Hypothalamus (tissue), 51 donors: ENCODE measurements around the gene DLG4.

Experiments
- DNase-seq, 51 donors: peaks; one replicate each; lab custom pipeline; 2025; lab: John Stamatoyannopoulos, UW

Gene DLG4

DNA sequence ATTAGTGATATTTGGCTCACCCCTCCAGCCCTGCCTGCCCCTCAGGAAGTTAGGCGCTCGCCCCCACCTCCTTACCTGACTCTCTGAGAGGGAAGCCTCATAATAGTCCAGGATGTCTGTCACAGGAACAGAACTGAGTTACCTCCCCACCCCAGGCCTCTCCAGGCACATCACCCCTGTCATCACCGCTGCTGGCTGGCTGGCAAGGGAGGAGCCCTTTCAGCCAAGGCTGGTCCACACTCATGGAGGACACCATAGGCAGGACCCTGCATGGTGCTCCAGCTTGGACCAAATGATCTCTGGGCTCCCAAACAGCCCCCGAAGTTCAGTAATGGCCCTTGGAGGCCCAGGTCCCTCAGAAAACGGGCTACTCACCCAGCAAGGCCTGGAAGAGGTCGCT lies 1.5 kb downstream of the DLG4 start:
- DNase-seq = no peak

GRCh38 chr17:7217113-7217987 lies 2.3 kb downstream of the DLG4 start:
- peak in 25 of 51 donors; percentile 12 to 67 (median 39) for DNase-seq

DNA sequence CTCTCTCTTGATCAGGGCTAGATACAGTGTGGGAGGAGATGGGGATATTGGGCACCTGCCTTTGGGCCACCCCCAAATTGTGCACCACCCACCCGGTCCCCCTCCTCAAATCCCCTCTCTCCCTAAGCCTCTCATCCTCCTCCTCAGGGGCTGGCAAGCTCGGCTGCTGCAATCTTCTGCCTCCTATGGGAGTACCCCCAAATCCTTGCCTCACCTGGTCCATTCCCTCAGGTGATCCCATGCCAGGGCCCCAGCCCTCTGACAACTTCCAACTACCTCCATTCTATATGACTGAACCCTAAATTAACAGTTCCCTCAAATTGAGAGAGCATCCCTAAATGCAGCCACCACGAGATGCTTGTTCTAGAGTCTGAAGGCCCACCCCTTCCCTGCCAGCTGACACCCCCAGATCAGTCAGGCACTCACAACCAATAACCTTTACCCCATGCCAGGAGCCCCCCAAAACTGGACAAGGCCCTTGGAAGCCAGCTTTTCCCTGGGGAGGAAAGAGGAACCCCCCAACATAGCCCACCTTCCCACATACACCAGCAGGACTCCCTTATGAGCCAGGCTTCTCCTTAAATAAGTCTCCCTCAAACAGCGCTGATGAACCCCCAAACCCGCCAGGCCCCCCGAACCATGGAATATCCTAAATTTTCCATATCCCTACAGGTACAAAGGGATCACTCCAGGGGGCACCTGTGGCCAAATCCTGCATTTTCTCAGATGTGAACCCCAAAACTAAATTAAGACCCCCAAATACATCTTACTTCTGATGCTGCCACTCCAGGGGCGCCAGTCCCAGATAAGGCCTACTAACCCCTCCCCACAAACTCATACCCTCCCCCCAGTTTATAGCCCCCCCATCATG lies 3.2 kb downstream of the DLG4 start:
- DNase-seq = peak in 2 of 51 donors; percentile 11 to 19

DNA sequence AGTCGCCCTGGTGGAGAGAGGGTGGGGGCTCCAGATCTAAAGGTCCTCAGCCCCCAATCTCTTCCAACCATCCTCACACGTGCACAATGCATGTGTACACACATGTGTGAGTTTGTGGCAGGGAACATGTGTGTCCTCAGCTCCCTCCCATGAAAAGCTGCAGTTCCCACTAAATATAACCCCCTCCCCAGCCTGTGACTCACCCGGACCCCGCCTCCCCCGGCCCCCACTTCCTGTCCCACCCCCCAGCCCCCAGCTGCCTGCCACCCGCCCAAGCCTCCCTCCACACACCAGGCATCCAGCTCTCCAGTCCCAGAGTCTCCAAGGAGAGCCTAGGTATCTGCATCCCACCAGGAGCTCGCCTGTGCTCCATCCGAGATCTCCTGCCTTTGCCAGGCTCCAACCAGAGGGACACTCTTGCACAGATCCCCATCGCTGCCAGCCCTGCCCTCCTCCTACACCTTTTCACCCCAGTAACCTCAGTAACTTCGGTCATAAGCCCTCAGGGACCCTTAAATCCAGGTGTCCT lies 3.9 kb downstream of the DLG4 start:
- peak in 2 of 51 donors; percentile 13 to 14 for DNase-seq

DNA sequence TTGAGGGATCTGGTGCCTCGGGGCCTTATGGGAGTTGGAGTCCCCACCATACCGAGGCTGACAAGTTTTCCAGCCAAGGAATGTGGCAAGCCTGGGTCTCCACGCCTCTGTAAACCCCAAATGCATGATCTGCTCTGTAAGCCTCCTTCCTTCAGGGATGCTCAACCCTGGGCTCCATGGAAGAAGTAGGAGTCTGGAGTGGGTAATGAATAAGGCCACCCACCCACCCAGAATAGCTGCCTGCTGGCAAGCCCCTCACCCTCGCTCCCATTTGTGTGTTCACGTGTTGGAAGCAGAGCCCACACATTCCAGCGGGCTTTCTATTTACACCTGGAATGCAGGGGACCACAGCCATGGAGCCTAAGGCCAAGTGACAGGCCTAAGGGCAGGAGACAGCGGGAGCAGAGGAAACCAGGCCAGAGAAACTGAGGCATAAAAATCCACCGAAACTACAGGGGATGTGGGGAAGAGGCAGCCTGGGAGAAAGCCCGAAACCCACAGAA lies 4.4 kb downstream of the DLG4 start:
- DNase-seq = peak in 4 of 51 donors; percentile 52 to 87 (median 59)

DNA sequence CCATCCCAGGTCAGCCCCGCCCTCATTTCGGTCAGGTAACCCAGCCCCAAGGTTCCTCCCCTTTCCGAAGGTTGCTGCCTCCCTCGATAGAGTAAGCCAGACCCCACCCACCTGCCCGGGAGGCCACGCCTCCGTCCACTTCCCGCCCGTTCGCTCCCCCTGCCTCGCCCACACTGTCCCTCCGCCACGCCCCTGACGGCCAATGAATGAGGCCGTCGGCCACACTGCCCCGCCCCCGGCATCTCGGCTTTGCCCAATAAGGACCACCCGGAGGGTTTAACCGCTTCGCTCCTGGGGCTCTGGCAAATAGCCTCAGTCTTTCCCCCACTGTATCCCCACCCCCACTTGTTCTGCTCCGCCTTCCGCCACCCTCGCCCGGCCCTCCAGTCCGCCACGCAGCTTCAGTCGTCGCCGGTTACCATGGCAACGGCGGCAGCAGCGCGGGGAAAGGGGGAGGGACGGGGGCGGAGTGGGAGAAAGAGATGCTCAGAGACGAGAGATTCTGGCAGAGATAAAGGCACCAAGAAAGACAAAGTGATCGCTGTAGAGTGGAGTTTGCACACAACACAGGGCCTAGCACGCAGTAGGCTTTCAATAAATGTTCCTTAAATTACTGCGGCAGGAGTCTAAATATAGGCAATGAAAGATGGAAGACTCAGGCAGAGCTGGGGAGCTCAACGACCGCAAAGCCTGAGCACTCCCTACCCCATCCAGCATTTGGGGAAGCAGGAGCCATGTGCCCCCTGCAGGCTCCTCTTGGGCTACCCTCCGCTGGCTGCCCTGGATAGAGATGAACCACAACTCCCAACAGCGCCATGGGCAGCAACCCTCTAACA lies 5.1 kb downstream of the DLG4 start:
- peak; percentile 58 to 98 (median 95) for DNase-seq

DNA sequence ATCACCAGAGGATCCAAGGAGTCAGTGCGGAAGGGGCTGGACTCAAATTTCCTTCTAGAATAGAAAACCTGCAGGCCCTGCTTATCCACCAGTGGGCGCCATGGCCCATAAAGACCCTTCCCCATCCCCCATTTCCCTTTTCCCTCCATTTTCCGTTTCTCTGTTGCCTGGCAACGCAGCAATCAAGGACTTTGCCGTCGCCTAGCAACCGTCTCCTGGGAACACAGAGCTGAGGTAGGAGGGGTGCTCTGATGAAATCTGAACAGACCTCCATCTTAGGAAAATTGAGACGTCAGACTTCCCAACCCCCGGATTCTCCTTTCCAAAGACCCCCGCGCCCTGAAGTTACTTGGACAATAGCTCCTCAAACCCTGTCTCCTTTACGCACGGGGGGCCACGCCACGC lies 5.7 kb downstream of the DLG4 start:
- peak in 32 of 51 donors; percentile 56 to 90 (median 74) for DNase-seq

- no peak for DNase-seq
Measured at GRCh38 chr17:7211491-7212273, 8.0 kb downstream of the DLG4 start.

GRCh38 chr17:7208754-7209460 lies 10.7 kb downstream of the DLG4 start:
- DNase-seq = no peak

DNA sequence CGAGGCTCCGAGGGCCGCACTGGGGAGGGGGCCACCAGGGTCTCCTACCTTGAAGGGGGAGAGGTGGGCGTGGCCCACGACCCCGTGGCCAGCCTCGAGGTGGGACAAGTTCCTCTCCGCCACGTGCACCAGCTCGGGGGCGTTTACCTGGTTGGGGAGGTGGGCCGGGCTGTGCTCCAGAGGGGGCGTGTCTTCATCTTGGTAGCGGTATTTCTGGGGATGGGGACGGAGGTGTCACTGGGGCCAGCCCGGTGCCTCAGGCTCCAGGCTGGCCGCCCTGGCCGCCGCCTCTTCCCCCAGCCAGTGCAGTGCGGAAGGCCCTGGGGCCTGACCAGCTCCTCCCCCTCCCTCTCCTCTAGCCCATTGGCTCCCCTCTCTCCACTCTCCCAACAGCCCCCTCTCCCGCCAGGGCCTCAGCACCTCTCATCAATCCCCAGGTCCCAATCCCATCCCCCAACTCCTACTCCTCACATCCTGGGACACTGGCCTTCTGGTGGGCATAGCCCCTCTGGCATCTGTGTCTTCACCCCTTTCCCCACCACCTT lies 11.5 kb downstream of the DLG4 start:
- no peak for DNase-seq

- DNase-seq = no peak
Measured at GRCh38 chr17:7207120-7208001, 12.3 kb downstream of the DLG4 start.

DNA sequence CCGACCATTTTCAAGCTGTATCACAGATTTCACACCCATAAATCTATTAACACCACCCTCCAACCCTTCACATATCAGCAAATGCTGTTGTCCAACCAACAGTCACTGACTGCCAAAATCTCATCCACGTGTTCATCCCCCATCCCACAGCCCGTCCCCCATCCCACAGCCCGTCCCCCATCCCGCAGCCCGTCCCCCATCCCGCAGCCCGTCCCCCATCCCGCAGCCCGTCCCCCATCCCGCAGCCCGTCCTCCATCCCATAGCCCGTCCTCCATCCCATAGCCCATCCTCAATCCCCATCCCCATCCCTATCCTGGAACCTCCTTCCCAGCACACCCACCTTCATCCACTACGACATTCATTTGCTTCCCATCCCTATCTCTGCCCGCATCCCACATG lies 14.1 kb downstream of the DLG4 start:
- no peak for DNase-seq

DNA sequence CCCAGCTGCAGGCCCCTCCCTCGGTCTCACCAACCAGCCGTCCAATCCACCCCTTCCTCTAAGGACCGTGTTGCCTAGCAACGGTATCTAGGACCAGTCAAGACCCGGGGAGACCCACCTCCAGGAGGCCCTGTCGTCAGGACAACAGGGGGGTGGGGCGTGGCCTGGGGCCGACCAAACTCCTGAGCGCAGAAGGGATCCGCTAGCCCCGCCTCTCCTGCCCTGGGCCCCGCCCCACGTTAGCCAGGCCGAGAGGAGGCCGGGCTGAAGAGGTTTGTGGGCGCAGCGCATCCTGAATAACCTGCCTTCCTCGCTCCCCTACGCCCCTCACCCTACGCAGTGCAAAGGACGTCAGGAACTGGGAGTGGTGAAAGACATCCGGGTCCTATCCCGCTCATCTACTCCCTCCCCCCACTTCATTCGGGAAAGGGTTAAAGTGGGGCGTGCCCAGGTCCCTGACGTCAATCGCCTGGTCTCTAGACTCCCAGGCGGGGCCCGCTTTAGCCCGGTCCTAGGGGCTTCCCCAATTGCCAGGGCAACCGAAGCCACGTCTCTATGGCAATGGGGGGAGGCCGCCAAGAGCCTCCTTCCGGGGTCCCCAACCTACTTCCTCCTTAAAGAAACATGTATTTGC lies 14.7 kb downstream of the DLG4 start:
- DNase-seq = peak in 48 of 51 donors; percentile 38 to 96 (median 83)

GRCh38 chr17:7204336-7204735 lies 15.3 kb downstream of the DLG4 start:
- peak in 2 of 51 donors; percentile 52 to 53 for DNase-seq

- DNase-seq = no peak
Measured at GRCh38 chr17:7203391-7203790, 16.2 kb downstream of the DLG4 start.

DNA sequence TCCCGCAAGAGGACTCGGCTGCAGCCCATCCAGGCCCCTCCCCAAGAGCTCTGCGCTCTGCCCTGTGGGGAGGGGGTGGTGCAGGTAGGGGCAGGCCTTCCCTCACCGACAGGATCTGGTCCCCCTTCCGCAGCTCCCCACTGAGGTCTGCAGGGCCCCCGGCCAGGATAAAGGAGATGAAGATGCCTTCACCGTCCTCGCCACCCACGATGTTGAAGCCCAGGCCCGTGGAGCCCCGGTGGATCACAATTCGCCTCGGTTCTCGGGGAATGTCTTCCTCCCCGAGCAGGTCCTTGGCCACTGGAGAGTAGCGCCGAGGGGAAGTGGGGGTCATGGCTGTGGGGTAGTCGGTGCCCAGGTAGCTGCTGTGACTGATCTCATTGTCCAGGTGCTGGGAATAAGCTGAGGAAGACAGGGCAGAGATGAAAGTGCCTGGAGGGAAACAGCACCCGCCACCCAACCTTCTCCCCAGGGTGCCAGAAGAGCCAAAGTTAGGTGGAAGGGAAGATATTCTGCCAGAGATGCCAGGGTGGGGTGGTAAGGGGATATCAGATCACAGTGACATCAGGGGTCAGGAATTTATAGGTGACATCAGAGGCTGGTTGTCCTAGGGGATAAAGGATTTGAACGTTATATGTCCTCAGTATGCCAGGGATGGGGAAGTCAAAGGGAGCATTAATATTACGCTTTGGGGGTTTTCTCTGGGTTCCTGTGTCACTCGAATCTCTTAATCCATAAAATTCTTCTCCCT lies 22.8 kb downstream of the DLG4 start:
- DNase-seq = no peak
